Ascending aorta (tissue), 2 donors: ENCODE results near the gene TREH. TPM values are rescaled to one million over a fixed set of nuclear protein-coding genes. Genes with fewer than 3 reads are reported as not detected.
A peak's percentile ranks its signal among the peaks of the same experiment; 100 is the strongest.
"Not testable (repeated sequence)": the region's sequence is repeated elsewhere in the genome, so short reads cannot be mapped to it uniquely, and the experiment has no call there.

Experiments used
- DNase-seq, 2 donors: peaks; one replicate each; pipeline ENCODE4 v3.0.0-alpha.2; 2019; ENCODE audit warnings: low spot score in 2 of 2
- H3K27ac ChIP-seq, 2 donors: fragments of 200-600 bp; sonication (generic); one replicate each; pipeline ENCODE4 v1.5.1; 2016 to 2017; ENCODE audit warnings: mild to moderate bottlenecking in 1 of 2
- H3K27me3 ChIP-seq: fragments of 200-600 bp; sonication (generic); one replicate; pipeline ENCODE4 v1.5.1; 2017
- H3K36me3 ChIP-seq, 2 donors: fragments of 200-600 bp; sonication (generic); one replicate each; pipeline ENCODE4 v1.5.1; 2016
- H3K4me1 ChIP-seq, 2 donors: fragments of 200-600 bp; sonication (generic); one replicate each; pipeline ENCODE4 v1.5.1; 2016 to 2017; ENCODE audit warnings: mild to moderate bottlenecking in 1 of 2
- H3K4me3 ChIP-seq, 2 donors: fragments of 200-600 bp; sonication (generic); one replicate each; pipeline ENCODE4 v1.5.1; 2016 to 2017; ENCODE audit warnings: mild to moderate bottlenecking in 1 of 2
- H3K9me3 ChIP-seq, 2 donors: fragments of 200-600 bp; sonication (generic); one replicate each; pipeline ENCODE4 v1.5.1; 2016
- intact Hi-C: fragments of 100-400 bp; cut with DNase I; formaldehyde crosslinking; loops from one replicate; pipeline ENCODE4 v1.15.1; 2023
- total RNA-seq: library from RNA; depleted of rRNA; stranded (reverse); fragments of >200 nt; gene quantifications from one replicate; pipeline ENCODE4 v1.1.0, GENCODE V29; 2016
- TF ChIP-seq, protein P1 (sequence below), 3 experiments: fragments of 200-600 bp in 2 of 3; fragments of 450-650 bp in 1 of 3; sonication (generic) in 2 of 3; IDR thresholded peaks; one replicate each; pipeline ENCODE4 v1.5.1; 2016 to 2019; ENCODE audit warnings: antibody characterized with exemption in 3 of 3, mild to moderate bottlenecking in 1 of 3, moderate library complexity in 1 of 3

Gene TREH
- total RNA-seq, 1 donor from 2014 or later, result not detected

DNA sequence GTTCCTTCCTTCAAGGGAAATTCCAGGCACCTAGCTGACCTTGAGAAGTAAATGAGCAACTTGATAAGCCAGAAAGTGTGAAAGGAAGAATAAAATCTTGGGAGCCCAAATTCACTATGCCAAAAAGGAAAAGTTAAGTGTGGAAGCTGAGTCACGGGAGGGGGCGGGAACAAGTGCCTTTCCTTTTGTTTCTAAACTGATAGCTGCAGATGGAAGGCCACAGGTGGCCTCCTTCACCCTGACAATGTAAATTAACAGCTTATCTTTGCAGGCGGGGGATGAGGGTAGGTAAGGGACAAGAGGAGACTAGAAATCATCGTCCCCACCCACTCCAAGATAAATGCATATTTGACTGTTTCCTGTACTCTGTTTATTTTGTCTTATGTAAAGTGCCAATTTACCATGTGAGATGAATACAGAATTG lies 36.4 kb upstream of the TREH start:
- H3K4me1 ChIP-seq, result no peaks in the 10 kb centered on the region
- no peaks in the 10 kb centered on the region for H3K9me3 ChIP-seq
- no peak overlapping the region for H3K4me3 ChIP-seq
- H3K36me3 ChIP-seq, result no peaks in the 10 kb centered on the region
- DNase-seq, result no peak
- peak overlapping the region; percentile 15 to 71 for H3K27ac ChIP-seq
- H3K27me3 ChIP-seq, result no peaks in the 10 kb centered on the region
- intact Hi-C loops, result no loop called here
- TF ChIP-seq, protein P1, sequence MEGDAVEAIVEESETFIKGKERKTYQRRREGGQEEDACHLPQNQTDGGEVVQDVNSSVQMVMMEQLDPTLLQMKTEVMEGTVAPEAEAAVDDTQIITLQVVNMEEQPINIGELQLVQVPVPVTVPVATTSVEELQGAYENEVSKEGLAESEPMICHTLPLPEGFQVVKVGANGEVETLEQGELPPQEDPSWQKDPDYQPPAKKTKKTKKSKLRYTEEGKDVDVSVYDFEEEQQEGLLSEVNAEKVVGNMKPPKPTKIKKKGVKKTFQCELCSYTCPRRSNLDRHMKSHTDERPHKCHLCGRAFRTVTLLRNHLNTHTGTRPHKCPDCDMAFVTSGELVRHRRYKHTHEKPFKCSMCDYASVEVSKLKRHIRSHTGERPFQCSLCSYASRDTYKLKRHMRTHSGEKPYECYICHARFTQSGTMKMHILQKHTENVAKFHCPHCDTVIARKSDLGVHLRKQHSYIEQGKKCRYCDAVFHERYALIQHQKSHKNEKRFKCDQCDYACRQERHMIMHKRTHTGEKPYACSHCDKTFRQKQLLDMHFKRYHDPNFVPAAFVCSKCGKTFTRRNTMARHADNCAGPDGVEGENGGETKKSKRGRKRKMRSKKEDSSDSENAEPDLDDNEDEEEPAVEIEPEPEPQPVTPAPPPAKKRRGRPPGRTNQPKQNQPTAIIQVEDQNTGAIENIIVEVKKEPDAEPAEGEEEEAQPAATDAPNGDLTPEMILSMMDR (IDR thresholded peaks at IDR 0.05), result no peak

DNA sequence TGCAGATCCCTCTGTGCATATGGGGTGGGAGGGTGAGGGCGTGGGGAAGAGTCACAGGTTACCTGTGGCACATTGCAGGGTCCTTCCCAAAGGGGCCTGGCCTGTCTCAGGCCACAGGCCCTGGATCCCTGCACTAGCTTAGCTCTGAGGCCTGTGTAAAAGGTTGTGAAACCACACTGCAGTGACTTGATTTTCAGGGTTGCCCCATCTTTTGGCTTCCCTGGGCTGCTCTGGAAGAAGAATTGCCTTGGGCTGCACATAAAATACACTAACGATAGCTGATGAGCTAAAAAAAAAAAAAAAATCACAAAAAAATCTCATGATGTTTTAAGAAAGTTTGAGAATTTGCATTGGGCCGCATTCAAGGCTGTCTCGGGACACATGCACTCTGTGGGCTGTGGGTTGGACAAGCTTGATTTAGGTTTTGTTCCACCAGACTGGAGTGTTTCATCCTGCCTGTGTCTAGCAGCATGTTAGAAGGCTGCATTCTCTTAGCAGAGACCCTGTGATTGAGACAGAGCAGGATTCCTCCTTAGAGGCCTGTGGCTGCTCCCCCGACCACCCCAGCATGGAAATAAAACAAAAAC lies 35.9 kb upstream of the TREH start:
- Histone ChIP-seq H3K27ac (peak overlapping the region; percentile 15 to 71), H3K36me3 (no peaks in the 10 kb centered on the region), H3K9me3 (no peaks in the 10 kb centered on the region), H3K27me3 (no peaks in the 10 kb centered on the region), H3K4me3 (no peak overlapping the region), H3K4me1 (no peaks in the 10 kb centered on the region)
- intact Hi-C loops, result no loop called here
- DNase-seq, result no peak
- TF ChIP-seq, protein P1 (IDR thresholded peaks at IDR 0.05), result no peak

DNA sequence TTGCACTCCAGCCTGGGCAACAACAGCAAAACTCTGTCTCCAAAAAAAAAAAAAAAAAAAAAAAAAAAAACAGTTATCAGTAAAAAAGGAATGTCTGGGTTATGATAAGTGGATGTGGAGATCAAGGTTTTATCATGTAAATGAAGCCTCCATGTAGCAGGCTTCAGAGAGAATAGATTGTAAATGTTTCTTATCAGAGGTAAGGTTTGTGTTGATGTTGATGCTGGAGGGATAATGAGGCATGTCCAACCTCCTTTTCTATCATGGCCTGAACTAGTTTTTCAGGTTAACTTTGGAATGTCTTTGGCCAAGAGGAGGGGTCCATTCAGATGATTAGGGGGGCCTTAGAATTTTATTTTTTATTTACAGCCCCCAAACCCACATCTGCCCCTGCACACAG lies 35.4 kb upstream of the TREH start:
- no peak overlapping the region for H3K27ac ChIP-seq
- TF ChIP-seq, protein P1 (IDR thresholded peaks at IDR 0.05), result no peak
- intact Hi-C loops, result no loop called here

DNA sequence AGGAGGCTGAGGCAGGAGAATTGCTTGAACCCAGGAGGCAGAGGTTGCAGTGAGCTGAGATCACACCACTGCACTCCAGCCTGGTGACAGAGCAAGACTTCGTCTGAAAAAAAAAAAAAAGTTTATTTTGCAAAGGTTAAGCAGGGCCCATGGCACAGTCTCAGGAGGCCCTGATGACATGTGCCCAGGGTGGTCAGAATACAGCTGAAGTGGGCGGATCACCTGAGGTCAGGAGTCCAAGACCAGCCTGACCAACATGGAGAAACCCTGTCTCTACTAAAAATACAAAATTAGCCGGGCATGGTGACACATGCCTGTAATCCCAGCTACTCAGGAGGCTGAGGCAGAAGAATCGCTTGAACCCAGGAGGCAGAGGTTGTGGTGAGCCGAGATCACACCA lies 35.0 kb upstream of the TREH start:
- DNase-seq, H3K4me3 ChIP-seq, H3K27me3 ChIP-seq, intact Hi-C loops, H3K27ac ChIP-seq, H3K4me1 ChIP-seq, H3K9me3 ChIP-seq, H3K36me3 ChIP-seq: not testable (repeated sequence)

More for the DNA sequence above, 35.4 kb upstream of the TREH start:
- Histone ChIP-seq H3K27me3 (no peaks in the 10 kb centered on the region), H3K4me1 (no peaks in the 10 kb centered on the region), H3K36me3 (no peaks in the 10 kb centered on the region), H3K9me3 (no peaks in the 10 kb centered on the region), H3K4me3 (no peak overlapping the region)
- no peak for DNase-seq

DNA sequence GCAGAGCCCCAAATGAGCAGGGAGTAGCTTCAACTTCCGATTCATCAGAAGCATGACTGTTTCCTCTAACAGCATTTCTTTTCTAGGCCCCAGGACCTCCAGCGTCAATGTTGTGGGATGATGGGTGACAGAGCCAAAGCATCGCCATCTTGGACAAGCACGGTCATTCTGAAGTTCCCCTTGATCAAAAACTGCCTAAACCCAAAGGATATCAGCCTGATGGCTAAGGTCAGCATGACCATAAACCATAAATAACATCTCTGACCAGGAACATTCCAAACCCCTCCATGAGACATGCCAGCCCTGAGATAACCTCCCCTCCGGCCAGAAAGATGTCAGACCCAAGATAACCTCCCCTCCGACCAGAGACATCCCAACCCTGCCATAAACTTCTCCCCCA lies 28.8 kb upstream of the TREH start:
- Histone ChIP-seq H3K4me3 (no peak overlapping the region), H3K27me3 (no peaks in the 10 kb centered on the region), H3K36me3 (no peaks in the 10 kb centered on the region), H3K27ac (no peak overlapping the region), H3K4me1 (no peaks in the 10 kb centered on the region), H3K9me3 (no peaks in the 10 kb centered on the region)
- no peak for DNase-seq
- TF ChIP-seq, protein P1 (IDR thresholded peaks at IDR 0.05), result no peak
- intact Hi-C loops, result no loop called here

DNA sequence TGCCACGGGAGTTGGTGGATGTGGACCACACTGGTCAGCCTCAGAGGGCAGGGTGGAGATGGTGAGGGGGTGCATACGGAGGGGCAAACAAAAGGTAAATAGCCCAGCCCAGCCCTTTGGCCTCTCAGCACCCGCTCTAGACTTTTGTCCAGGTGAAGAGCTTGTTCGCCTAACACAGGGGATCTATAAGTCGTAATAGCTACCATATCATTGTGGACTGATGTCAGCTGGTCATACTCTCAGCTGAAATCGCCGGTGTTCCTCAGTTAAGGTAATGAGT lies 27.0 kb upstream of the TREH start:
- Histone ChIP-seq H3K27ac (no peak overlapping the region), H3K4me3 (no peak overlapping the region), H3K4me1 (no peaks in the 10 kb centered on the region), H3K36me3 (no peaks in the 10 kb centered on the region), H3K9me3 (no peaks in the 10 kb centered on the region), H3K27me3 (no peaks in the 10 kb centered on the region)
- intact Hi-C loops, result no loop called here
- TF ChIP-seq, protein P1 (IDR thresholded peaks at IDR 0.05), result no peak
- no peak for DNase-seq
